Measurements from ENCODE around the gene RNF121. TPM values are rescaled to one million over a fixed set of nuclear protein-coding genes. Genes with fewer than 3 reads are reported as not detected.

The RNF121 gene
- total RNA-seq, 1 donor: 32.2 TPM

DNA sequence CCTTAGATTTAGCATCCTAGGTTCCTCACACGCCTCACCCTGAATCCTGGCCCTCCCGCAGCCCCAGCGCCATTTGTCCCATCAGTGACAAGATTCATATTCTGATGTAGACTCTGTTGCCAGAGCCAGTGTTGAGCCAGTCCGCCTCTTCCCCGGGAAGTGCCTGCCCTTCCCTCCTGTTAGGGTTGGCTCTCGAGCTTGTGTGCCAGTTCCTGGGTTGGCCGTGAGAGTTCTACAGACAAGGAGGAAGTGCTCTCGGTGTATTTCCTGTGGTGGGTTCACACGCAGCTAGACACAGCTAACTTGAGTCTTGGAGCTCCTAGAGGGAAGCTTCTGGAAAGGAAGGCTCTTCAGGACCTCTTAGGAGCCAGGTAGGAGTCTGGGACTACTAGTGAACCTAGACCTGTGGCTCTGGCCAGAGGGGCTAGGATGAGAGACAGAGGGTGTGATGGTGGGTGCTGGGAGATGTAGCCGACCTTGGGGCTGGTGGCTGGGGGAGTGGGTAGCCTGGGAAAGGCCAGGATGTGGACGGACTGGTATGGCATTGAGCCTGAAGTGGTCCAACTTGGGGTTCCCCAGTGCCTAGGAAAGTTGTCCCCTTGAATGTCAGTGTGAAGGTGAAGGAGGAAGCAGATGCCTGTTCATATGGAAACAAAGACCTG lies 69.9 kb downstream of the RNF121 start, which contains the start of gene IL18BP:
IL18BP (plus strand) TSS at position 261 of the 662 bp plus-strand sequence. CDS start 1,076 bp downstream, outside the sequence.
- Histone ChIP-seq H3K79me2 (ENCODE audit: insufficient read depth, low read length) (no peaks in the 10 kb centered on the region), H3K27me3 (ENCODE audit: insufficient read depth, low read length) (no peaks in the 10 kb centered on the region), H3K9me3 (ENCODE audit: low read depth, low read length) (no peaks in the 10 kb centered on the region), H2AFZ (ENCODE audit: low read length) (no peak within 1 kb of the TSS), H3K4me3 (ENCODE audit: insufficient read depth, low read length) (peak within 1 kb of the TSS; percentile 41), H3K36me3 (ENCODE audit: insufficient read depth, low read length) (peaks cover 24% of the 10 kb centered on the region), H3K4me1 (ENCODE audit: insufficient read depth, low read length) (peaks cover 10% of the 10 kb centered on the region), H3K27ac (ENCODE audit: low read depth, low read length) (peak within 1 kb of the TSS; percentile 32), H3K4me2 (ENCODE audit: insufficient read depth, low read length) (peak within 1 kb of the TSS; percentile 75), H4K20me1 (ENCODE audit: insufficient read depth, low read length) (peaks cover 20% of the 10 kb centered on the region)
- peak; percentile 18 for DNase-seq (ENCODE audit: insufficient read length, low spot score, missing footprints)
- TF ChIP-seq CTCF (IDR thresholded peaks at IDR 0.05; ENCODE audit: extremely low read depth, low read depth, low read length): no peak

- no peaks in the 10 kb centered on the region for H3K9me3 ChIP-seq (ENCODE audit: low read depth, low read length)
- no peaks in the 10 kb centered on the region for H3K79me2 ChIP-seq (ENCODE audit: insufficient read depth, low read length)
- peaks cover 30% of the 10 kb centered on the region for H3K36me3 ChIP-seq (ENCODE audit: insufficient read depth, low read length)
- peak overlapping the region; percentile 75 for H3K4me2 ChIP-seq (ENCODE audit: insufficient read depth, low read length)
- peak; percentile 89 for DNase-seq (ENCODE audit: insufficient read length, low spot score, missing footprints)
- H2AFZ ChIP-seq (ENCODE audit: low read length): no peak overlapping the region
- peak overlapping the region; percentile 32 for H3K27ac ChIP-seq (ENCODE audit: low read depth, low read length)
- peak overlapping the region; percentile 41 for H3K4me3 ChIP-seq (ENCODE audit: insufficient read depth, low read length)
- no peak for TF ChIP-seq CTCF (IDR thresholded peaks at IDR 0.05; ENCODE audit: extremely low read depth, low read depth, low read length)
- no peaks in the 10 kb centered on the region for H3K27me3 ChIP-seq (ENCODE audit: insufficient read depth, low read length)
- H4K20me1 ChIP-seq (ENCODE audit: insufficient read depth, low read length): peaks cover 19% of the 10 kb centered on the region
- peaks cover 10% of the 10 kb centered on the region for H3K4me1 ChIP-seq (ENCODE audit: insufficient read depth, low read length)
These were observed 70.5 kb downstream of the RNF121 start for GRCh38 chr11:71999362-71999761.

DNA sequence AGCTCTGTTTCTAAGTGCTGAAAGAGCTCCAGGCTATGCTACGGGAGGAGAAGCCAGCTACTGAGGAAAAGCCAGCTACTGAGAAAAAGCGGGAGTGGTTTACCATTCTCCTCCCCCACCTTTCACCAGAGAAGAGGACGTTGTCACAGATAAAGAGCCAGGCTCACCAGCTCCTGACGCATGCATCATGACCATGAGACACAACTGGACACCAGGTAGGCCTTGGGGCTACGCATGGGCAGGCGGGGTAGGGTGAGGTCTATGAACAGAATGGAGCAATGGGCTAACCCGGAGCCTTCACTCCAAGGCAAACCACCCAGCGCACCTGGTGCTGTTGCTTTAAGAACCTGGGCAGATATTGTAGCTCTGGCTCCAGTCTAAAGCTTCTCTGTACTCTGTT lies 71.0 kb downstream of the RNF121 start:
- peaks cover 35% of the 10 kb centered on the region for H3K36me3 ChIP-seq (ENCODE audit: insufficient read depth, low read length)
- peak; percentile 63 for DNase-seq (ENCODE audit: insufficient read length, low spot score, missing footprints)
- no peaks in the 10 kb centered on the region for H3K9me3 ChIP-seq (ENCODE audit: low read depth, low read length)
- H3K4me2 ChIP-seq (ENCODE audit: insufficient read depth, low read length): peak overlapping the region; percentile 75
- no peaks in the 10 kb centered on the region for H3K27me3 ChIP-seq (ENCODE audit: insufficient read depth, low read length)
- H3K79me2 ChIP-seq (ENCODE audit: insufficient read depth, low read length): no peaks in the 10 kb centered on the region
- H3K4me3 ChIP-seq (ENCODE audit: insufficient read depth, low read length): peak overlapping the region; percentile 41
- no peak for TF ChIP-seq CTCF (IDR thresholded peaks at IDR 0.05; ENCODE audit: extremely low read depth, low read depth, low read length)
- H4K20me1 ChIP-seq (ENCODE audit: insufficient read depth, low read length): peaks cover 19% of the 10 kb centered on the region
- H3K4me1 ChIP-seq (ENCODE audit: insufficient read depth, low read length): peaks cover 10% of the 10 kb centered on the region
- H3K27ac ChIP-seq (ENCODE audit: low read depth, low read length): peak overlapping the region; percentile 32
- H2AFZ ChIP-seq (ENCODE audit: low read length): no peak overlapping the region

DNA sequence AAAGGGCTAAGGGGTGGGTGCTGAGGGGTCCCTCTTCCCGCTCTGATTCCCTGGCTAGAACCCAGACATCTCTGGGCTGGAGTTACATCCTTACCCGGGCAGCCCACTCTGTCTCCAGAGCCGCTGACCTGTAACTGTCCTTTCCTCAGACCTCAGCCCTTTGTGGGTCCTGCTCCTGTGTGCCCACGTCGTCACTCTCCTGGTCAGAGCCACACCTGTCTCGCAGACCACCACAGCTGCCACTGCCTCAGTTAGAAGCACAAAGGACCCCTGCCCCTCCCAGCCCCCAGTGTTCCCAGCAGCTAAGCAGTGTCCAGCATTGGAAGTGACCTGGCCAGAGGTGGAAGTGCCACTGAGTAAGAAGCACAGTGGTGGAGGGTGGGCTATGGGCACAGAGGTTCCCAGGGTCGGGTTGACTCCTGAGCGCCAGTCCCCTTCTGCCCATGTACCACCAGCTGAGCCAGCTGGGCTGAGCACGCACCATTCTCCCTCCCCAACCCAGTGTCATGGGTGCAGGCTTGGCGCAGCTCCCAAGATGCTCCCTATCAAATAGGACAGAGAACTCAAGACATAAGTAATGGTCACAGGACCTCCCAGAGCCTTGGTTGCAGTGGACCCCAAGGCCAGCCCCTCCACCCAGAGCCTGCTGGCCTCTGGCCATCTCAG lies 71.5 kb downstream of the RNF121 start:
- no peak overlapping the region for H3K4me2 ChIP-seq (ENCODE audit: insufficient read depth, low read length)

More for the DNA sequence above, 71.5 kb downstream of the RNF121 start:
- Histone ChIP-seq H3K27me3 (ENCODE audit: insufficient read depth, low read length) (no peaks in the 10 kb centered on the region), H3K27ac (ENCODE audit: low read depth, low read length) (peak overlapping the region; percentile 32), H3K4me1 (ENCODE audit: insufficient read depth, low read length) (peaks cover 10% of the 10 kb centered on the region), H2AFZ (ENCODE audit: low read length) (no peak overlapping the region), H3K4me3 (ENCODE audit: insufficient read depth, low read length) (no peak overlapping the region), H3K36me3 (ENCODE audit: insufficient read depth, low read length) (peaks cover 40% of the 10 kb centered on the region), H4K20me1 (ENCODE audit: insufficient read depth, low read length) (peaks cover 22% of the 10 kb centered on the region), H3K79me2 (ENCODE audit: insufficient read depth, low read length) (no peaks in the 10 kb centered on the region), H3K9me3 (ENCODE audit: low read depth, low read length) (no peaks in the 10 kb centered on the region)
- TF ChIP-seq CTCF (IDR thresholded peaks at IDR 0.05; ENCODE audit: extremely low read depth, low read depth, low read length): no peak
- peak; percentile 43 for DNase-seq (ENCODE audit: insufficient read length, low spot score, missing footprints)
